Testis (tissue), 3 donors: ENCODE data around the gene MRPL37. TPM values are rescaled to one million over a fixed set of nuclear protein-coding genes. Genes with fewer than 3 reads are reported as not detected.

Source experiments
- DNase-seq: peaks from one replicate; pipeline ENCODE4 v3.0.0-alpha.2; 2019
- H3K27ac ChIP-seq, 2 donors: fragments of 200-600 bp; sonication (generic); one replicate each; pipeline ENCODE4 v1.5.1; 2019
- H3K27me3 ChIP-seq: fragments of 200-600 bp; sonication (generic); one replicate; pipeline ENCODE4 v1.5.1; 2019
- H3K36me3 ChIP-seq: fragments of 200-600 bp; sonication (generic); one replicate; pipeline ENCODE4 v1.5.1; 2017; ENCODE audit warnings: low read depth; ENCODE audit errors: missing control alignments
- H3K4me1 ChIP-seq: fragments of 200-600 bp; sonication (generic); one replicate; pipeline ENCODE4 v1.5.1; 2019
- H3K4me3 ChIP-seq, 2 donors: fragments of 200-600 bp; sonication (generic); one replicate each; pipeline ENCODE4 v1.5.1; 2017 to 2019
- H3K9me3 ChIP-seq: fragments of 200-600 bp; sonication (generic); one replicate; pipeline ENCODE4 v1.5.1; 2017
- POLR2A ChIP-seq: fragments of 450-650 bp; IDR thresholded peaks from one replicate; pipeline ENCODE4 v1.6.1; 2017; ENCODE audit warnings: antibody characterized with exemption, mild to moderate bottlenecking, moderate library complexity
- WGBS, 2 donors: methylation state at CpG; one replicate each; pipeline ENCODE4 v1.1.5; 2018; 5-methylcytosine and 5-hydroxymethylcytosine counted together
- intact Hi-C: fragments of 100-400 bp; cut with DNase I; formaldehyde crosslinking; loops from one replicate; pipeline ENCODE4 v1.15.1; 2023; ENCODE audit warnings: low total_unique reads
- polyA plus RNA-seq: library from polyadenylated mRNA; stranded (reverse); fragments of 350-450 nt; fragmentation: Illumina TruSeq; extraction: RNeasy Lipid Tissue Mini Kit (QIAGEN cat#74804); gene quantifications from one replicate; pipeline ENCODE4 v1.2.3, GENCODE V29; 2014; ENCODE audit warnings: low read depth, low replicate concordance; ENCODE audit not compliant: insufficient read depth
- total RNA-seq, 2 donors: library from RNA; depleted of rRNA; stranded (reverse); fragments of >200 nt; gene quantifications; one replicate each; pipeline ENCODE4 v1.2.3, GENCODE V29; 2016
- TF ChIP-seq, protein P1 (sequence below), 3 experiments: fragments of 450-650 bp in 2 of 3; fragments of 200-600 bp in 1 of 3; sonication (generic) in 1 of 3; IDR thresholded peaks; one replicate each; pipeline ENCODE4 v1.5.1; 2016 to 2019; ENCODE audit warnings: antibody characterized with exemption in 3 of 3, mild to moderate bottlenecking in 2 of 3, moderate library complexity in 1 of 3

The MRPL37 gene
- total and polyA plus RNA-seq, 3 donors from 2014 or later: 74.2 to 91.4 (median 89.1) TPM

DNA sequence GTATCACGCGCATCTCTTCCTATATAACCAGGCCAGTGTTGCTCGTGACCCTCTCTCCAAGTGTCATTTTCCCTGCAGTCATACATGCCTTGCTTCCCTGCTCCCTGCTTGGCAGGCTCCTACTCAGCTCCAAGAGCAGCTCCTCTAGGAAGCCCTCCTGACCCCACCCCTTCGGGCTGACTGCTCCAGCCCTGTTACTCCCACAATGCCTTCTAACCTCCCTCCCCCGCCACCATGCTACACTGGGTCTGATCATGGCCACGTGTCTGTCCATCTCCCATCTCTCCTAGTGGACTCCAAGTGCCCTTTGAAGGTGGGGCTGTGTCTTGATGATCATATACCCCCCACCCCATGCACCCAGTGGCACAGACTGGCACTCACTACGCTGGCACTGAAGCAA, 44.7 kb downstream of the MRPL37 start:
- TF ChIP-seq, protein P1, sequence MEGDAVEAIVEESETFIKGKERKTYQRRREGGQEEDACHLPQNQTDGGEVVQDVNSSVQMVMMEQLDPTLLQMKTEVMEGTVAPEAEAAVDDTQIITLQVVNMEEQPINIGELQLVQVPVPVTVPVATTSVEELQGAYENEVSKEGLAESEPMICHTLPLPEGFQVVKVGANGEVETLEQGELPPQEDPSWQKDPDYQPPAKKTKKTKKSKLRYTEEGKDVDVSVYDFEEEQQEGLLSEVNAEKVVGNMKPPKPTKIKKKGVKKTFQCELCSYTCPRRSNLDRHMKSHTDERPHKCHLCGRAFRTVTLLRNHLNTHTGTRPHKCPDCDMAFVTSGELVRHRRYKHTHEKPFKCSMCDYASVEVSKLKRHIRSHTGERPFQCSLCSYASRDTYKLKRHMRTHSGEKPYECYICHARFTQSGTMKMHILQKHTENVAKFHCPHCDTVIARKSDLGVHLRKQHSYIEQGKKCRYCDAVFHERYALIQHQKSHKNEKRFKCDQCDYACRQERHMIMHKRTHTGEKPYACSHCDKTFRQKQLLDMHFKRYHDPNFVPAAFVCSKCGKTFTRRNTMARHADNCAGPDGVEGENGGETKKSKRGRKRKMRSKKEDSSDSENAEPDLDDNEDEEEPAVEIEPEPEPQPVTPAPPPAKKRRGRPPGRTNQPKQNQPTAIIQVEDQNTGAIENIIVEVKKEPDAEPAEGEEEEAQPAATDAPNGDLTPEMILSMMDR (IDR thresholded peaks at IDR 0.05): no peak
- TF ChIP-seq POLR2A: no peak
- H3K27ac ChIP-seq: no peak overlapping the region
- intact Hi-C loops: no loop called here
- DNase-seq: no peak
- 82 to 92% methylated on average over 7 of the region's 7 CpGs for WGBS, 2 donors
- no peaks in the 10 kb centered on the region for H3K27me3 ChIP-seq
- H3K36me3 ChIP-seq: no peaks in the 10 kb centered on the region
- no peaks in the 10 kb centered on the region for H3K9me3 ChIP-seq
- H3K4me3 ChIP-seq: no peak overlapping the region
- H3K4me1 ChIP-seq: peaks cover 11% of the 10 kb centered on the region

DNA sequence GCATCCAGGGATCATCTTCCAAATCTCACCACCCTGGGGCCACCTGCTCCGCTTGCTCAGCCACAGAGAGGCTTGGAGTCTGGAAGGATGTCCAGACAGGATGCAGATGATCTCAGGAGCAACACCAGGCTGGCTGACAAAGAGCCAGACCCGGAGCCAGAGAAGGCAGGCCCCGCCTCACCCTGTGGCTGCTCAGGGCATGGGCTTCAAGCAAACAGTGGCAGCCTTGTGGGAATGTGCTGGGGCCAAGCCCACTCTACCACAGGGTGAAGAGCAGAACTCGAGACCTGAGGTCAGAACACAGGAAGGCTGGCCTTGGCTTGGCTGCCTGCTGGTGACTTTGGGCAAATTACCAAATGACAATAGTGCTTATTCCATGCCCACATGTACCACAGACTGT, 45.5 kb downstream of the MRPL37 start:
- WGBS, 2 donors: 70 to 73% methylated on average over 4 of the region's 4 CpGs
- Histone ChIP-seq H3K36me3 (no peaks in the 10 kb centered on the region), H3K4me1 (peaks cover 19% of the 10 kb centered on the region), H3K9me3 (no peaks in the 10 kb centered on the region), H3K4me3 (no peak overlapping the region), H3K27ac (no peak overlapping the region), H3K27me3 (no peaks in the 10 kb centered on the region)
- no peak for DNase-seq
- intact Hi-C loops: no loop called here
- TF ChIP-seq, protein P1 (IDR thresholded peaks at IDR 0.05): no peak

DNA sequence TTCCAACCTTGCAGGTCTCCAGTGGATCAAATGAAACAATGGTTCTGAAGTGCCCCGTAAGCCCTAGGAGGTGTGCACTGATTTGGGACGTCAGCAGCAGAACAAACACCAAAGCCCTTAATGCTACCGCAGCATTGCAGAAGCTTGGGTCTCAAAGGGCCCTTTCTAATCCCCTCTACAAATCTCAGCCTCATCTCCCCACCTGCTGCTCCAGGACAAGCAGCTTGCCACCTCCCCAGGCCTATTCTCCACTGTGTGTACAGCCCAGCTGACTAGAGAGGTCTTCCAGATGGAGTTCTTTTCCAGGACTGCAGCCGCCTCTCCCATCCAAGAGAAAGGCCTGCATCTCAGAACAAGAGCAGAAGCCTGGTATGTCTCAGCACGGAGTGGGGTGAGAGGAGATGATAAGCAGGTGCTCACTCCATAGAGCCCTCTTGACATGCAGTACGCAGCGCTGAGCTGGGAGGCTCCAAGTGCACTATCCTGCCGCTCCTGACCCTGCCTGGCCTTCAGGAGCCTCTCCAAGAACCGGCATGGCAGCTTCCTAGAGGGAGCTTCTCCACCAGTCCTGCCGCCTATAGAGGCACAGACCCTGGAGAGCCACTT, 46.3 kb downstream of the MRPL37 start:
- intact Hi-C loops: no loop called here
- no peak for TF ChIP-seq POLR2A
- Histone ChIP-seq H3K27me3 (no peaks in the 10 kb centered on the region), H3K4me1 (peaks cover 24% of the 10 kb centered on the region), H3K27ac (no peak overlapping the region), H3K9me3 (no peaks in the 10 kb centered on the region), H3K36me3 (no peaks in the 10 kb centered on the region), H3K4me3 (no peak overlapping the region)
- DNase-seq: no peak
- 74 to 84% methylated on average over 10 of the region's 10 CpGs for WGBS, 2 donors

DNA sequence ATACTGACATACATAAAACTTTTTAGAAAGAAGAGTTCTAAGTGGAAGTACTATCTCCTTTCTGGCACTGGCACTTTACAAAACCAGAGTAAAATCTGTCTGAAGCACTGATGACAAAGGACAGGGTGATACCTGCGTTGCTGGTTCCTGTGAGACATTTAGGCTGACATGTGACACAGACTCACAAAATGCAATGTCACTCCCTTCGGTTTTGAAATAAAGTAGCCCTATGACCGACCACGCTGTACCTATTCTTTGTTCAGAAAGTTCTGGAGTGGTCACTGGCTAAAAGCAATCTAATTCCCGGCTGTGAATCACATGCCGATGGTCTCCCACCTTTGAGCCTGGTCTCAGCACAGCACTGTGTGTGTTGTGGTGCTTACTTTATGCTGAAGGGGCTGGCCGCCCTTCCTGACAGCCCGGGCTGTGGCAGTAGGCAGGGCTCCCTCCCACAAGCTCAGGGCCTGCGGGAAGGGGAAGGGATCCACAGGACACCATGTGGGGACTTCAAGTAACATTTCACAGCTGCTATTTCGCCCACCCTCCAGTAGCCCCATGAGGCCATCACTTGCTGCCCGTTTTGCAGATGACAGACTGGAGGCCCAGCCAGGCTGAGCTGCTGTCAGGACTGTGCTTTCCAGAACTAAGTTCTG, 48.0 kb downstream of the MRPL37 start:
- WGBS, 2 donors: 77 to 79% methylated on average over 9 to 11 of the region's 11 CpGs

DNA sequence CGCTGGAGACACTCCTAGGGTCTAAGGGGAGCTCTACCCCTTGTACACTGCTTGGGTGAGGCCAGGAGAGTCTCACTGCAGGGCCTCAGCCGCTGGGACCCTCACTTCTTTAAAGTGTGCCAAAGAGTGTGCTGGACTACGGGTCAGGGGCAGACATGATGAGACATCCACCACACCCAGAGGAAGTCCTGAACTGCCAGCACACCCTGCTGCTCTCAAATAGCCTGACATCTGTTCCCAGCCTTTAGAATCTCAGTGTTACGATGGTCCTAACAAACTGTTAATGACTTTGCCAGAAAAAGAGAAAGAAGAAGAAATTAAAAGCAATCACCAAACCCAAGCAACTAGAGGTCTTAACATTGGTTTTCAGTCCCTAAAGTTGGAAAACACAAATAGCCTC, 49.0 kb downstream of the MRPL37 start:
- no peak for TF ChIP-seq POLR2A
- TF ChIP-seq, protein P1 (IDR thresholded peaks at IDR 0.05): no peak
- no peak for DNase-seq
- no peak overlapping the region for H3K4me3 ChIP-seq
- peaks cover 21% of the 10 kb centered on the region for H3K4me1 ChIP-seq
- H3K27me3 ChIP-seq: no peaks in the 10 kb centered on the region
- H3K27ac ChIP-seq: peak overlapping the region in 1 of 2 donors; percentile 41
- no peaks in the 10 kb centered on the region for H3K9me3 ChIP-seq
- WGBS, 2 donors: 55 to 81% methylated on average over 2 to 4 of the region's 4 CpGs
- no peaks in the 10 kb centered on the region for H3K36me3 ChIP-seq
- intact Hi-C loops: no loop called here

More for the DNA sequence above, 48.0 kb downstream of the MRPL37 start:
- Histone ChIP-seq H3K9me3 (no peaks in the 10 kb centered on the region), H3K36me3 (no peaks in the 10 kb centered on the region), H3K4me3 (no peak overlapping the region), H3K27me3 (no peaks in the 10 kb centered on the region), H3K4me1 (peaks cover 18% of the 10 kb centered on the region), H3K27ac (peak overlapping the region; percentile 24 to 41)
- DNase-seq: no peak
- TF ChIP-seq POLR2A: no peak
- TF ChIP-seq, protein P1 (IDR thresholded peaks at IDR 0.05): no peak
- intact Hi-C loops: no loop called here
